HCT116 (cell line): ENCODE measurements around the gene ETV5. TPM values are rescaled to one million over a fixed set of nuclear protein-coding genes. Genes with fewer than 3 reads are reported as not detected.

Source experiments
- ATAC-seq: fragments of 200-7000 bp; cut with Tn5 transposase; 2 replicates; pipeline ENCODE4 v1.9.1; 2020; ENCODE audit warnings: mild to moderate bottlenecking, moderate library complexity
- BruUV-seq: library from RNA; stranded (reverse); fragments of 400-500 nt; replicated peaks from 2 replicates; lab custom pipeline; 2021; lab: Mats Ljungman, UMichigan
- CTCF ChIA-PET: fragments of 300-600 bp; sonication (Branson Sonifier 250); formaldehyde crosslinking; loops from one replicate; lab custom pipeline; 2021; ENCODE audit warnings: antibody characterized with exemption; lab: Charles Lee
- POLR2A ChIA-PET: fragments of 300-600, 350-600 bp; sonication (Branson Sonifier 250); formaldehyde crosslinking; loops from one replicate; lab custom pipeline; 2021; ENCODE audit warnings: antibody characterized with exemption; lab: Charles Lee
- RAD21 ChIA-PET, 2 experiments: fragments of 300-600 bp; sonication (Branson Sonifier 250); formaldehyde crosslinking; loops; one replicate each; lab custom pipeline; 2023; ENCODE audit warnings: low total read pairs in 2 of 2; ENCODE audit not compliant: uncharacterized antibody in 2 of 2, unreplicated experiment in 2 of 2, low non-redundant PET in 1 of 2; lab: Charles Lee
- DNase-seq: peaks from one replicate; pipeline ENCODE4 v3.0.0-alpha.2; 2010; ENCODE audit warnings: low read depth, low spot score
- H2AFZ ChIP-seq: fragments of 200-600 bp; shearing (Covaris generic), sonication (generic); 2 replicates; pipeline ENCODE4 v1.6.1; 2017; ENCODE audit warnings: low read depth, mixed run types, mixed read lengths, antibody characterized with exemption, low read length; ENCODE audit not compliant: poor library complexity, severe bottlenecking
- H3K27ac ChIP-seq: 2 replicates; pipeline ENCODE4 v1.5.1; 2012; ENCODE audit warnings: low read depth, low read length
- H3K27me3 ChIP-seq: fragments of 200-600 bp; sonication (generic); 2 replicates; pipeline ENCODE4 v1.6.1; 2016; ENCODE audit warnings: mixed run types, low read length, mixed read lengths; ENCODE audit not compliant: insufficient read depth
- H3K36me3 ChIP-seq, 2 experiments: fragments of 200-500 bp in 1 of 2; fragments of 200-600 bp in 1 of 2; sonication (Bioruptor generic) in 1 of 2; sonication (generic) in 1 of 2; 2 replicates each; pipeline versions ENCODE4 v1.5.1 to v1.6.1; 2014 to 2016; ENCODE audit warnings: low read length in 2 of 2, inconsistent platforms in 1 of 2, mixed read lengths in 1 of 2, mixed run types in 1 of 2; ENCODE audit not compliant: insufficient read depth in 2 of 2, control insufficient read depth in 1 of 2
- H3K4me1 ChIP-seq, 2 experiments: fragments of 200-600 bp in 1 of 2; sonication (generic) in 1 of 2; 2 replicates each; pipeline versions ENCODE4 v1.5.1 to v1.6.1; 2012 to 2017; ENCODE audit warnings: low read length in 2 of 2, inconsistent platforms in 1 of 2, mild to moderate bottlenecking in 1 of 2, mixed read lengths in 1 of 2, mixed run types in 1 of 2, moderate library complexity in 1 of 2; ENCODE audit not compliant: insufficient read depth in 2 of 2, control insufficient read depth in 1 of 2
- H3K4me2 ChIP-seq: fragments of 200-600 bp; sonication (generic); 2 replicates; pipeline ENCODE4 v1.6.1; 2017; ENCODE audit warnings: mixed run types, low read length, mixed read lengths
- H3K4me3 ChIP-seq, 2 experiments: fragments of 200-600 bp in 1 of 2; sonication (generic) in 1 of 2; replicated peaks in 1 of 2; 2 replicates each; pipeline ENCODE4 v1.5.1; 2011 to 2016; ENCODE audit warnings: low read length in 2 of 2, control low read depth in 1 of 2, low read depth in 1 of 2, mild to moderate bottlenecking in 1 of 2, mixed read lengths in 1 of 2, mixed run types in 1 of 2
- H3K79me2 ChIP-seq: fragments of 200-600 bp; sonication (generic); 2 replicates; pipeline ENCODE4 v1.6.1; 2017; ENCODE audit warnings: mild to moderate bottlenecking, mixed run types, low read length, moderate library complexity, mixed read lengths; ENCODE audit not compliant: insufficient read depth
- H3K9ac ChIP-seq: fragments of 200-600 bp; sonication (generic); 2 replicates; pipeline ENCODE4 v1.6.1; 2016; ENCODE audit warnings: low read length, mixed read lengths
- H3K9me2 ChIP-seq: fragments of 200-600 bp; sonication (generic), shearing (Covaris generic); 2 replicates; pipeline ENCODE4 v1.6.1; 2017; ENCODE audit warnings: mixed run types, mild to moderate bottlenecking, moderate library complexity; ENCODE audit not compliant: insufficient read depth
- H3K9me3 ChIP-seq, 2 experiments: fragments of 200-500 bp in 1 of 2; fragments of 200-600 bp in 1 of 2; sonication (Bioruptor generic) in 1 of 2; sonication (generic) in 1 of 2; 2 replicates each; pipeline ENCODE4 v1.6.1; 2014 to 2017; ENCODE audit warnings: low read length in 2 of 2, mixed read lengths in 2 of 2, inconsistent platforms in 1 of 2, low read depth in 1 of 2, mild to moderate bottlenecking in 1 of 2, mixed run types in 1 of 2, moderate library complexity in 1 of 2; ENCODE audit not compliant: control insufficient read depth in 1 of 2, insufficient read depth in 1 of 2
- H4K20me1 ChIP-seq: fragments of 200-600 bp; sonication (generic), shearing (Covaris generic); 2 replicates; pipeline ENCODE4 v1.6.1; 2017; ENCODE audit warnings: mixed run types, mild to moderate bottlenecking, moderate library complexity; ENCODE audit not compliant: insufficient read depth
- CEBPB ChIP-seq: IDR thresholded peaks from 2 replicates; pipeline ENCODE4 v1.6.1; 2012; ENCODE audit warnings: low read depth
- RAD21 ChIP-seq: IDR thresholded peaks from 2 replicates; pipeline ENCODE4 v1.6.1; 2012; ENCODE audit warnings: low read depth, mild to moderate bottlenecking
- SP1 ChIP-seq: IDR thresholded peaks from 2 replicates; pipeline ENCODE4 v1.6.1; 2012; ENCODE audit warnings: low read depth
- ZNF274 ChIP-seq: fragments of 200-500 bp; sonication (Bioruptor generic); IDR thresholded peaks from 2 replicates; pipeline ENCODE4 v1.6.1; 2014; ENCODE audit warnings: mild to moderate bottlenecking, low read depth, low read length, inconsistent platforms
- intact Hi-C: fragments of 100-400 bp; cut with micrococcal nuclease; formaldehyde crosslinking; loops from 2 replicates; pipeline ENCODE4 v1.10.0; 2022
- total RNA-seq: library from RNA; stranded (reverse); gene quantifications from one replicate; pipeline ENCODE4 v1.2.1, GENCODE V29; 2021; ENCODE audit not compliant: unreplicated experiment
- TF ChIP-seq, protein P1 (sequence below): IDR thresholded peaks from 2 replicates; pipeline ENCODE4 v1.6.1; 2012; ENCODE audit warnings: low read depth
- TF ChIP-seq, protein P2 (sequence below), 3 experiments: fragments of 200-600 bp in 1 of 3; sonication (generic) in 1 of 3; IDR thresholded peaks in 2 of 3; conservative IDR thresholded peaks in 1 of 3; 2 replicates each; pipeline ENCODE4 v1.5.1; 2012 to 2017; ENCODE audit warnings: low read depth in 2 of 3, low read length in 2 of 3, antibody characterized with exemption in 1 of 3, borderline replicate concordance in 1 of 3, control low read depth in 1 of 3, mild to moderate bottlenecking in 1 of 3, mixed read lengths in 1 of 3, mixed run types in 1 of 3, moderate library complexity in 1 of 3; ENCODE audit not compliant: insufficient read depth in 1 of 3
- TF ChIP-seq, protein P3 (sequence below): IDR thresholded peaks from 2 replicates; pipeline ENCODE4 v1.6.1; 2012

Gene ETV5
- total RNA-seq, 1 experiment from 2014 or later: 89.7 TPM

DNA sequence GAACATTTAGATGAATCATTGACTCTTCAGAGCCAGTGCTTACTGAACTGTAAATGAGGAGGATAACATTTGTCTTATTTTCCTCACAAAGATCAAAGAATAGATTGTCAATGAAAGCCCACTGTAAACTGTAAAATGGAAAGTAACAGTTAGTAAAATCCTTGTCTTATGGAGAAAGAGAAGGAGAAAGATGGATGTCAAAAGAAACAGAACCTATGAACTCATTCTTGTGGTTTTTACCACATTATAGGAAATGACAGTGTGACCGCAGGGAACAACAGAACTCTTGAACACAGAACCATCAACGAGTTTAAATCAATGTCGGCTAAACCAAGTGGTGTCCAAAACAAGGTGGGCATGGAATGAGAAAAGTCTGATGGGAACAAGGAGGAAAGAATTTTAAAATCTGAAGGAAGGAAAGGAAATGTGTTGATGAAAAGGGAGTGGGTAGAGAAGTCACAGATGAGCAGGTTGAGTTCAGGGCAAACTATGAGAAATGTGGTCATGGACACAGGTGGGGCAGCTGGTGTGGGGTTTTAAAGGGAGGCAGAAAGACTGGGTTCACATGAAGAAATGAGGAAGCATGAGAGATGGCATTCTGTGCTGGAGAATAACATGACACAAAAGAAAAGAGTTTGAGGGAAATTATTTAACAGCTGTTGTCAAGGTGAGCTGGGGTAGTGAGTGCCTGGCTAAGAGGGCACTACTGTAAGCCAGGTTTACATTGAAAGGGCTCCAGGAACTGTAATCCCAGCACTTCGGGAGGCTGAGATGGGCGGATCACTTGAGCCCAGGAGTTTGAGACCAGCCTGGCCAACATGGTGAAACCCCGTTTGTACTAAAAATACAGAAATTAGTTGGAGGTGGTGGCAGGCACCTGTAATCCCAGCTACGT lies 42.4 kb upstream of the ETV5 start (continued):
- TF ChIP-seq, protein P1, sequence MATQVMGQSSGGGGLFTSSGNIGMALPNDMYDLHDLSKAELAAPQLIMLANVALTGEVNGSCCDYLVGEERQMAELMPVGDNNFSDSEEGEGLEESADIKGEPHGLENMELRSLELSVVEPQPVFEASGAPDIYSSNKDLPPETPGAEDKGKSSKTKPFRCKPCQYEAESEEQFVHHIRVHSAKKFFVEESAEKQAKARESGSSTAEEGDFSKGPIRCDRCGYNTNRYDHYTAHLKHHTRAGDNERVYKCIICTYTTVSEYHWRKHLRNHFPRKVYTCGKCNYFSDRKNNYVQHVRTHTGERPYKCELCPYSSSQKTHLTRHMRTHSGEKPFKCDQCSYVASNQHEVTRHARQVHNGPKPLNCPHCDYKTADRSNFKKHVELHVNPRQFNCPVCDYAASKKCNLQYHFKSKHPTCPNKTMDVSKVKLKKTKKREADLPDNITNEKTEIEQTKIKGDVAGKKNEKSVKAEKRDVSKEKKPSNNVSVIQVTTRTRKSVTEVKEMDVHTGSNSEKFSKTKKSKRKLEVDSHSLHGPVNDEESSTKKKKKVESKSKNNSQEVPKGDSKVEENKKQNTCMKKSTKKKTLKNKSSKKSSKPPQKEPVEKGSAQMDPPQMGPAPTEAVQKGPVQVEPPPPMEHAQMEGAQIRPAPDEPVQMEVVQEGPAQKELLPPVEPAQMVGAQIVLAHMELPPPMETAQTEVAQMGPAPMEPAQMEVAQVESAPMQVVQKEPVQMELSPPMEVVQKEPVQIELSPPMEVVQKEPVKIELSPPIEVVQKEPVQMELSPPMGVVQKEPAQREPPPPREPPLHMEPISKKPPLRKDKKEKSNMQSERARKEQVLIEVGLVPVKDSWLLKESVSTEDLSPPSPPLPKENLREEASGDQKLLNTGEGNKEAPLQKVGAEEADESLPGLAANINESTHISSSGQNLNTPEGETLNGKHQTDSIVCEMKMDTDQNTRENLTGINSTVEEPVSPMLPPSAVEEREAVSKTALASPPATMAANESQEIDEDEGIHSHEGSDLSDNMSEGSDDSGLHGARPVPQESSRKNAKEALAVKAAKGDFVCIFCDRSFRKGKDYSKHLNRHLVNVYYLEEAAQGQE: no peak
- TF ChIP-seq ZNF274 (no peak), CEBPB (no peak), SP1 (no peak)

DNA sequence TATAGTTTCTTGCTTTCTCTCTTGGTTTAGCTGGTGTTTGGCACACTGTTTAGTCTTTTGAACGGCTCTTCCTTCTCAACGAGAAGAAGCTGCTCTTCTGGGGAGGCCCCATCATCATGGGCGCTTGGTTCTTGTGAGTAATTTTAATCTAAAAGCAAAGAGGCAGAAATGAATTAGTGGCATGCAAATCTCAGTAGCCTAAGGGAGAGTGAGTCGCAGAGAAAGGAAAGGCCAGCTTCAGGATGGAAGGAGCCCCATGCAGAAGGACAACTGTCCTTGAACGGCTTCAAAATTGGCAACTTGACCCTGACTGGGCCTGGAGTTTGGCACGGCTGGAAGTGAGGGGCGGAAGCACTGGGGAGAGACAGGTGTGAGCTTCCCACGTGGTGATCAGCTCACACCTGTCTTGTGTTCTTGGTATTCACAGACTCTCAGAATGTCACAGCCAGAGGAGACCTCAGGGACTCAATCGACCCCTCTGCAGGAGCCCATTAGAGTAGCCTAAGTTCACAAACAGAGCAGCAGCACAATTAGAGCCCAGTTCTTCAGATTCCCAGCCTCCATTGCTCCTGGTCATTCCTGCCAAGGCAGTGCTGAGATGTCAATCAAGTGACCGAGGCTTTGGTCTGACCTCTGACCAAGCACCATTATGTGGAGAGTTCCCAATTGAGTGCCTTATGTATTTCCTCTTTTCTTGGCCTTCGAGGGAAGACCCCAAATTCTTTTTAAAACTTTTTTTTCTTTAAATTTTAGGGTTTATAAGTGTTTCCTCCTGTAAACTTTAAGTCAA lies 41.3 kb upstream of the ETV5 start:
- Histone ChIP-seq H3K79me2 (no peaks in the 10 kb centered on the region), H3K4me3 (no peak overlapping the region), H3K27ac (no peak overlapping the region), H3K4me2 (no peak overlapping the region), H2AFZ (no peak overlapping the region), H3K9me2 (no peaks in the 10 kb centered on the region), H3K9ac (no peak overlapping the region), H3K9me3 (no peaks in the 10 kb centered on the region), H3K4me1 (no peaks in the 10 kb centered on the region), H3K36me3 (no peaks in the 10 kb centered on the region), H4K20me1 (no peaks in the 10 kb centered on the region), H3K27me3 (no peaks in the 10 kb centered on the region)
- POLR2A ChIA-PET: no interaction called here
- CTCF ChIA-PET: no interaction called here
- intact Hi-C loops: no loop called here
- no peak for DNase-seq
- ATAC-seq: no peak
- RAD21 ChIA-PET: no interaction called here
- TF ChIP-seq, protein P2, sequence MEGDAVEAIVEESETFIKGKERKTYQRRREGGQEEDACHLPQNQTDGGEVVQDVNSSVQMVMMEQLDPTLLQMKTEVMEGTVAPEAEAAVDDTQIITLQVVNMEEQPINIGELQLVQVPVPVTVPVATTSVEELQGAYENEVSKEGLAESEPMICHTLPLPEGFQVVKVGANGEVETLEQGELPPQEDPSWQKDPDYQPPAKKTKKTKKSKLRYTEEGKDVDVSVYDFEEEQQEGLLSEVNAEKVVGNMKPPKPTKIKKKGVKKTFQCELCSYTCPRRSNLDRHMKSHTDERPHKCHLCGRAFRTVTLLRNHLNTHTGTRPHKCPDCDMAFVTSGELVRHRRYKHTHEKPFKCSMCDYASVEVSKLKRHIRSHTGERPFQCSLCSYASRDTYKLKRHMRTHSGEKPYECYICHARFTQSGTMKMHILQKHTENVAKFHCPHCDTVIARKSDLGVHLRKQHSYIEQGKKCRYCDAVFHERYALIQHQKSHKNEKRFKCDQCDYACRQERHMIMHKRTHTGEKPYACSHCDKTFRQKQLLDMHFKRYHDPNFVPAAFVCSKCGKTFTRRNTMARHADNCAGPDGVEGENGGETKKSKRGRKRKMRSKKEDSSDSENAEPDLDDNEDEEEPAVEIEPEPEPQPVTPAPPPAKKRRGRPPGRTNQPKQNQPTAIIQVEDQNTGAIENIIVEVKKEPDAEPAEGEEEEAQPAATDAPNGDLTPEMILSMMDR (IDR thresholded peaks at IDR 0.05 in 2 of 3, conservative IDR thresholded peaks at IDR 0.05 in 1 of 3; ENCODE audit: borderline replicate concordance in 1 of 3, insufficient read depth in 1 of 3, low read depth in 2 of 3, low read length in 2 of 3): no peak
- TF ChIP-seq, protein P3, sequence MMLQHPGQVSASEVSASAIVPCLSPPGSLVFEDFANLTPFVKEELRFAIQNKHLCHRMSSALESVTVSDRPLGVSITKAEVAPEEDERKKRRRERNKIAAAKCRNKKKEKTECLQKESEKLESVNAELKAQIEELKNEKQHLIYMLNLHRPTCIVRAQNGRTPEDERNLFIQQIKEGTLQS: no peak
- TF ChIP-seq RAD21: no peak
- BruUV-seq: no TSS peak
